CD4-positive, alpha-beta T cell treated with Interleukin-17A for 1 hour (primary cell): ENCODE results near the gene MYO18A.
"Not testable (repeated sequence)": the region's sequence is repeated elsewhere in the genome, so short reads cannot be mapped to it uniquely, and the experiment has no call there.

Experiments
- DNase-seq: peaks from one replicate; pipeline ENCODE4 v3.0.0-alpha.2; 2020

MYO18A gene

GRCh38 chr17:29095439-29095838 lies 84.8 kb downstream of the MYO18A start:
- no peak for DNase-seq

- no peak for DNase-seq
Observed at GRCh38 chr17:29094101-29094708, 86.0 kb downstream of the MYO18A start.

- DNase-seq, result no peak
Observed at GRCh38 chr17:29093090-29093871, 86.9 kb downstream of the MYO18A start.

- DNase-seq, result no peak
Observed at GRCh38 chr17:29091606-29092289, 88.5 kb downstream of the MYO18A start.

- DNase-seq, result no peak
Observed at GRCh38 chr17:29090750-29091605, 89.2 kb downstream of the MYO18A start.

- DNase-seq, result no peak
Observed at GRCh38 chr17:29090108-29090507, 90.1 kb downstream of the MYO18A start.

- no peak for DNase-seq
Observed at GRCh38 chr17:29089601-29090044, 90.6 kb downstream of the MYO18A start.

GRCh38 chr17:29088782-29089181 lies 91.4 kb downstream of the MYO18A start:
- not testable (repeated sequence) for DNase-seq

GRCh38 chr17:29086628-29087332 lies 93.4 kb downstream of the MYO18A start:
- DNase-seq, result no peak

- DNase-seq, result no peak
Observed at GRCh38 chr17:29085223-29085622, 95.0 kb downstream of the MYO18A start.

- no peak for DNase-seq
Observed at GRCh38 chr17:29084541-29085146, 95.6 kb downstream of the MYO18A start.

- no peak for DNase-seq
Observed at GRCh38 chr17:29080965-29081364, 99.2 kb downstream of the MYO18A start.

- no peak for DNase-seq
Observed at GRCh38 chr17:29080323-29080722, 99.9 kb downstream of the MYO18A start.

- no peak for DNase-seq
Observed at GRCh38 chr17:29079887-29080286, 100.3 kb downstream of the MYO18A start.

- DNase-seq, result no peak
Observed at GRCh38 chr17:29079433-29079832, 100.8 kb downstream of the MYO18A start.

GRCh38 chr17:29078183-29079045 lies 101.8 kb downstream of the MYO18A start:
- no peak for DNase-seq

GRCh38 chr17:29077320-29077719 lies 102.9 kb downstream of the MYO18A start:
- DNase-seq, result no peak

GRCh38 chr17:29076722-29077121 lies 103.5 kb downstream of the MYO18A start:
- no peak for DNase-seq

- no peak for DNase-seq
Observed at GRCh38 chr17:29076087-29076486, 104.1 kb downstream of the MYO18A start.

GRCh38 chr17:29074488-29074887 lies 105.7 kb downstream of the MYO18A start:
- DNase-seq, result peak; percentile 16

GRCh38 chr17:29073520-29073919 lies 106.7 kb downstream of the MYO18A start:
- no peak for DNase-seq
